Smooth muscle cell (in vitro differentiated cells): ENCODE results near the gene STEAP1B. TPM values are rescaled to one million over a fixed set of nuclear protein-coding genes. Genes with fewer than 3 reads are reported as not detected.
A peak's percentile ranks its signal among the peaks of the same experiment; 100 is the strongest.

Experiments
- DNase-seq: peaks from one replicate; lab custom pipeline; 2025; ENCODE audit not compliant: unreplicated experiment; lab: John Stamatoyannopoulos, UW
- H2AFZ ChIP-seq: fragments of 200-600 bp; sonication (generic); 2 replicates; pipeline ENCODE4 v1.6.0; 2016; ENCODE audit warnings: antibody characterized with exemption, low read depth, mild to moderate bottlenecking
- H3F3A ChIP-seq: fragments of 200-600 bp; sonication (generic); 2 replicates; pipeline ENCODE4 v1.6.0; 2017; ENCODE audit warnings: antibody characterized with exemption, low read depth
- H3K27ac ChIP-seq: fragments of 200-600 bp; sonication (generic); 2 replicates; pipeline ENCODE4 v1.5.1; 2016; ENCODE audit warnings: low read depth, mild to moderate bottlenecking
- H3K27me3 ChIP-seq: fragments of 200-600 bp; sonication (generic); 2 replicates; pipeline ENCODE4 v1.6.1; 2016; ENCODE audit warnings: low read depth, mild to moderate bottlenecking
- H3K36me3 ChIP-seq: fragments of 200-600 bp; sonication (generic); 2 replicates; pipeline ENCODE4 v1.5.1; 2016; ENCODE audit warnings: low read depth
- H3K4me1 ChIP-seq: fragments of 200-600 bp; sonication (generic); 2 replicates; pipeline ENCODE4 v1.5.1; 2016; ENCODE audit warnings: low read depth
- H3K4me2 ChIP-seq: fragments of 200-600 bp; sonication (generic); 2 replicates; pipeline ENCODE4 v1.6.0; 2016; ENCODE audit warnings: mild to moderate bottlenecking
- H3K4me3 ChIP-seq: fragments of 200-600 bp; sonication (generic); 2 replicates; pipeline ENCODE4 v1.5.1; 2016; ENCODE audit warnings: mild to moderate bottlenecking
- H3K79me2 ChIP-seq: fragments of 200-600 bp; sonication (generic); 2 replicates; pipeline ENCODE4 v1.6.0; 2016; ENCODE audit warnings: low read depth, mild to moderate bottlenecking
- H3K9ac ChIP-seq: fragments of 200-600 bp; sonication (generic); 2 replicates; pipeline ENCODE4 v1.6.0; 2016; ENCODE audit warnings: low read depth
- H3K9me3 ChIP-seq: fragments of 200-600 bp; sonication (generic); replicated peaks from 2 replicates; pipeline ENCODE4 v1.5.1; 2016; ENCODE audit warnings: low read depth
- H4K20me1 ChIP-seq: fragments of 200-600 bp; sonication (generic); 2 replicates; pipeline ENCODE4 v1.6.0; 2016; ENCODE audit warnings: low read depth
- CTCF ChIP-seq: fragments of 200-600 bp; sonication (generic); IDR thresholded peaks from 2 replicates; pipeline ENCODE4 v1.5.1; 2017; ENCODE audit warnings: borderline replicate concordance, mild to moderate bottlenecking, antibody characterized with exemption; ENCODE audit not compliant: insufficient read depth, poor library complexity, severe bottlenecking
- WGBS: methylation state at CpG from one replicate; pipeline ENCODE4 v1.1.7; 2016; ENCODE audit warnings: low lambda C conversion rate; 5-methylcytosine and 5-hydroxymethylcytosine counted together
- polyA plus RNA-seq: library from polyadenylated mRNA; unstranded; fragments of >200 nt; fragmentation: Nextera tagmentation; extraction: Ambion mirVana; gene quantifications from 2 replicates; pipeline ENCODE4 v1.2.1, GENCODE V29; 2016
- total RNA-seq: library from RNA; depleted of rRNA; stranded (reverse); fragments of >200 nt; gene quantifications from 2 replicates; pipeline ENCODE4 v1.2.3, GENCODE V29; 2014

STEAP1B gene
- total and polyA plus RNA-seq, 2 experiments from 2014 or later = 0.40 TPM; not detected in 1

- Histone ChIP-seq H3K27ac (no peak overlapping the region), H4K20me1 (no peaks in the 10 kb centered on the region), H3K36me3 (no peaks in the 10 kb centered on the region), H3K9ac (no peak overlapping the region), H3K79me2 (no peaks in the 10 kb centered on the region), H3K4me1 (no peaks in the 10 kb centered on the region), H2AFZ (no peak overlapping the region), H3K4me2 (no peak overlapping the region), H3K27me3 (no peaks in the 10 kb centered on the region), H3K4me3 (no peak overlapping the region), H3F3A (no peaks in the 10 kb centered on the region), H3K9me3 (no peaks in the 10 kb centered on the region)
- TF ChIP-seq CTCF = no peak
- WGBS = 85% methylated on average over 3 of the region's 3 CpGs
- DNase-seq = no peak
Observed at GRCh38 chr7:22427104-22427503, 72.9 kb downstream of the STEAP1B start.

GRCh38 chr7:22426463-22427094 lies 73.4 kb downstream of the STEAP1B start:
- Histone ChIP-seq H3K9ac (no peak overlapping the region), H3K9me3 (no peaks in the 10 kb centered on the region), H3K4me2 (no peak overlapping the region), H3K79me2 (no peaks in the 10 kb centered on the region), H4K20me1 (no peaks in the 10 kb centered on the region), H3K27ac (no peak overlapping the region), H3K36me3 (no peaks in the 10 kb centered on the region), H3K4me1 (no peaks in the 10 kb centered on the region), H2AFZ (no peak overlapping the region), H3K4me3 (no peak overlapping the region), H3F3A (no peaks in the 10 kb centered on the region), H3K27me3 (no peaks in the 10 kb centered on the region)
- 63% methylated on average over 4 of the region's 4 CpGs for WGBS
- TF ChIP-seq CTCF = no peak
- no peak for DNase-seq

GRCh38 chr7:22425361-22425760 lies 74.6 kb downstream of the STEAP1B start:
- no peaks in the 10 kb centered on the region for H3K27me3 ChIP-seq
- H3K79me2 ChIP-seq = no peaks in the 10 kb centered on the region
- no peaks in the 10 kb centered on the region for H4K20me1 ChIP-seq
- WGBS = 97% methylated on average over 1 of the region's 1 CpG
- H3K36me3 ChIP-seq = no peaks in the 10 kb centered on the region
- H3K9ac ChIP-seq = no peak overlapping the region
- no peak for TF ChIP-seq CTCF
- H3K4me3 ChIP-seq = no peak overlapping the region
- H3K27ac ChIP-seq = no peak overlapping the region
- no peaks in the 10 kb centered on the region for H3F3A ChIP-seq
- no peaks in the 10 kb centered on the region for H3K4me1 ChIP-seq
- DNase-seq = no peak
- no peak overlapping the region for H3K4me2 ChIP-seq
- H3K9me3 ChIP-seq = no peaks in the 10 kb centered on the region
- H2AFZ ChIP-seq = peak overlapping the region; percentile 40
